Keratinocyte (primary cell): Measurements from ENCODE around the gene CASP14. TPM values are rescaled to one million over a fixed set of nuclear protein-coding genes. Genes with fewer than 3 reads are reported as not detected.

ENCODE experiments used
- DNase-seq: peaks from one replicate; pipeline ENCODE4 v3.0.0-alpha.2; 2011; ENCODE audit warnings: low read depth, missing footprints, low spot score
- FAIRE-seq: peaks from 2 replicates; lab custom pipeline; 2011; peaks lifted over from hg19 to GRCh38; lab: Jason Lieb, UNC
- H2AFZ ChIP-seq: 2 replicates; pipeline ENCODE4 v1.6.0; 2012; ENCODE audit warnings: low read length, control low read depth, inconsistent platforms; ENCODE audit not compliant: control insufficient read depth
- H3K27ac ChIP-seq: 2 replicates; pipeline ENCODE4 v1.5.1; 2011; ENCODE audit warnings: low read length; ENCODE audit not compliant: control insufficient read depth, insufficient read depth
- H3K27me3 ChIP-seq: 3 replicates; pipeline ENCODE4 v1.6.0; 2011; ENCODE audit warnings: low read length; ENCODE audit not compliant: control insufficient read depth, insufficient read depth; ENCODE audit errors: extremely low read depth
- H3K36me3 ChIP-seq, 2 experiments: 2 replicates in 1 of 2; 3 replicates in 1 of 2; pipeline ENCODE4 v1.5.1; 2011; ENCODE audit warnings: low read length in 2 of 2, mild to moderate bottlenecking in 1 of 2; ENCODE audit not compliant: control insufficient read depth in 2 of 2, insufficient read depth in 2 of 2; ENCODE audit errors: extremely low read depth in 1 of 2
- H3K4me1 ChIP-seq: 3 replicates; pipeline ENCODE4 v1.5.1; 2011; ENCODE audit warnings: low read length; ENCODE audit not compliant: control insufficient read depth, insufficient read depth; ENCODE audit errors: extremely low read depth
- H3K4me2 ChIP-seq: 3 replicates; pipeline ENCODE4 v1.6.0; 2011; ENCODE audit warnings: low read depth, low read length; ENCODE audit not compliant: control insufficient read depth, insufficient read depth; ENCODE audit errors: extremely low read depth
- H3K4me3 ChIP-seq, 3 experiments: fragments of 200-600 bp in 1 of 3; sonication (generic) in 1 of 3; 2 replicates in 2 of 3; 3 replicates in 1 of 3; pipeline ENCODE4 v1.5.1; 2011 to 2016; ENCODE audit warnings: low read length in 3 of 3, mild to moderate bottlenecking in 3 of 3, control low read depth in 2 of 3, inconsistent platforms in 1 of 3, low read depth in 1 of 3, mixed read lengths in 1 of 3, mixed run types in 1 of 3, moderate library complexity in 1 of 3; ENCODE audit not compliant: control insufficient read depth in 2 of 3, insufficient read depth in 2 of 3; ENCODE audit errors: extremely low read depth in 1 of 3
- H3K79me2 ChIP-seq: 2 replicates; pipeline ENCODE4 v1.6.0; 2012; ENCODE audit warnings: low read length; ENCODE audit not compliant: control insufficient read depth, insufficient read depth
- H3K9ac ChIP-seq: 3 replicates; pipeline ENCODE4 v1.6.0; 2011; ENCODE audit warnings: low read length; ENCODE audit not compliant: control insufficient read depth, insufficient read depth; ENCODE audit errors: extremely low read depth
- H3K9me1 ChIP-seq: 3 replicates; pipeline ENCODE4 v1.6.0; 2011; ENCODE audit warnings: low read length; ENCODE audit not compliant: control insufficient read depth, insufficient read depth; ENCODE audit errors: extremely low read depth
- H3K9me3 ChIP-seq: 2 replicates; pipeline ENCODE4 v1.5.1; 2012; ENCODE audit warnings: low read depth, low read length; ENCODE audit not compliant: control insufficient read depth
- H4K20me1 ChIP-seq: 3 replicates; pipeline ENCODE4 v1.6.0; 2011; ENCODE audit warnings: low read length; ENCODE audit not compliant: control insufficient read depth, insufficient read depth; ENCODE audit errors: extremely low read depth
- CTCF ChIP-seq, 3 experiments: IDR thresholded peaks in 1 of 3; conservative IDR thresholded peaks in 1 of 3; optimal IDR thresholded peaks in 1 of 3; 2 replicates in 2 of 3; 3 replicates in 1 of 3; pipeline versions ENCODE3 to v1.5.1; 2011; ENCODE audit warnings: low read length in 3 of 3, mild to moderate bottlenecking in 3 of 3, moderate library complexity in 2 of 3, control low read depth in 1 of 3, inconsistent platforms in 1 of 3; ENCODE audit not compliant: insufficient read depth in 2 of 3; ENCODE audit errors: extremely low read depth in 1 of 3
- EZH2 ChIP-seq: IDR thresholded peaks from one replicate; pipeline ENCODE4 v1.6.1; 2012; ENCODE audit warnings: inconsistent platforms, mild to moderate bottlenecking, low read length, moderate library complexity
- dilution Hi-C: fragments of 300-500 bp; cut with MboI; formaldehyde crosslinking; loops from one replicate; pipeline ENCODE4 v1.7.0; 2020; ENCODE audit warnings: low sequenced_read_pairs; ENCODE audit not compliant: extremely low pct_ligation_motif_present
- polyA plus RNA-seq, 5 experiments: library from polyadenylated mRNA; depleted of rRNA in 3 of 5; stranded (reverse) in 3 of 5; stranded (forward) in 1 of 5; unstranded in 1 of 5; fragments of >200 nt; gene quantifications; 1 replicate in 1 of 5; 2 replicates in 3 of 5; 3 replicates in 1 of 5; pipeline versions ENCODE4 v1.2.1 to v1.2.3, GENCODE V29; 2011 to 2012; ENCODE audit warnings: missing spikeins in 2 of 5, low read depth in 1 of 5, low replicate concordance in 1 of 5

The CASP14 gene
- polyA plus RNA-seq, 1 donor (not counting 4 experiments of a cell fraction or from before 2014, with no cell fraction given) = 122 TPM

- TF ChIP-seq EZH2 (no peak), CTCF (optimal IDR thresholded peaks at IDR 0.05 in 1 of 3, IDR thresholded peaks at IDR 0.05 in 1 of 3, conservative IDR thresholded peaks at IDR 0.05 in 1 of 3; ENCODE audit: extremely low read depth in 1 of 3, insufficient read depth in 2 of 3, low read length in 3 of 3) (no peak)
- Histone ChIP-seq H3K27ac (no peak overlapping the region), H3K4me3 (no peak overlapping the region), H3K4me1 (peaks cover 6% of the 10 kb centered on the region), H2AFZ (no peak overlapping the region), H3K9me3 (no peaks in the 10 kb centered on the region), H3K79me2 (no peaks in the 10 kb centered on the region), H4K20me1 (no peaks in the 10 kb centered on the region), H3K4me2 (no peak overlapping the region), H3K9ac (no peak overlapping the region), H3K36me3 (no peaks in the 10 kb centered on the region), H3K27me3 (no peaks in the 10 kb centered on the region), H3K9me1 (no peaks in the 10 kb centered on the region)
- DNase-seq (no peak), FAIRE-seq (no peak)
- dilution Hi-C loops = no loop called here
Observed at GRCh38 chr19:15098460-15098859, 49.2 kb downstream of the CASP14 start.

- Histone ChIP-seq H4K20me1 (no peaks in the 10 kb centered on the region), H3K9ac (no peak overlapping the region), H3K9me1 (no peaks in the 10 kb centered on the region), H3K27me3 (no peaks in the 10 kb centered on the region), H3K27ac (no peak overlapping the region), H3K4me1 (peaks cover 6% of the 10 kb centered on the region), H3K79me2 (no peaks in the 10 kb centered on the region), H3K36me3 (no peaks in the 10 kb centered on the region), H2AFZ (no peak overlapping the region), H3K9me3 (peaks cover under 1% of the 10 kb centered on the region), H3K4me3 (no peak overlapping the region), H3K4me2 (no peak overlapping the region)
- no peak for TF ChIP-seq EZH2
- no peak for TF ChIP-seq CTCF (optimal IDR thresholded peaks at IDR 0.05 in 1 of 3, IDR thresholded peaks at IDR 0.05 in 1 of 3, conservative IDR thresholded peaks at IDR 0.05 in 1 of 3; ENCODE audit: extremely low read depth in 1 of 3, insufficient read depth in 2 of 3, low read length in 3 of 3)
- dilution Hi-C loops = no loop called here
- FAIRE-seq = no peak
- no peak for DNase-seq
Observed at GRCh38 chr19:15099017-15099582, 49.8 kb downstream of the CASP14 start.
